Stimulated activated CD4-positive, alpha-beta T cell treated with anti-CD3 and anti-CD28 coated beads, Interleukin-15, amount 100 ng/mL, for 24 hours (primary cell): ENCODE data around the gene FBXO5.

Experiments used
- DNase-seq: peaks from one replicate; pipeline ENCODE4 v3.0.0-alpha.2; 2020

The FBXO5 gene

GRCh38 chr6:152946995-152947394 is 35.8 kb downstream of the FBXO5 start:
- DNase-seq: no peak

- DNase-seq: no peak
Observed at GRCh38 chr6:152946484-152946883, 36.4 kb downstream of the FBXO5 start.

GRCh38 chr6:152943260-152943897 is 39.5 kb downstream of the FBXO5 start:
- DNase-seq: no peak

- no peak for DNase-seq
Observed at GRCh38 chr6:152942319-152942869, 40.4 kb downstream of the FBXO5 start.

GRCh38 chr6:152941746-152942145 is 41.1 kb downstream of the FBXO5 start:
- no peak for DNase-seq

- DNase-seq: no peak
Observed at GRCh38 chr6:152932865-152933264, 50.0 kb downstream of the FBXO5 start.

GRCh38 chr6:152922706-152923105 is 60.1 kb downstream of the FBXO5 start:
- no peak for DNase-seq
